H9 (cell line): ENCODE data around the gene CHRNA4. TPM values are rescaled to one million over a fixed set of nuclear protein-coding genes. Genes with fewer than 3 reads are reported as not detected.

ENCODE experiments used
- DNase-seq: peaks from one replicate; pipeline ENCODE4 v3.0.0-alpha.2; 2017
- H2AFZ ChIP-seq: one replicate; pipeline ENCODE4 v1.6.1; 2013; ENCODE audit warnings: mild to moderate bottlenecking, low read length, control low read depth, moderate library complexity
- H2AK5ac ChIP-seq: 2 replicates; pipeline ENCODE4 v1.6.1; 2013; ENCODE audit warnings: low read length, control low read depth, mixed read lengths; ENCODE audit not compliant: insufficient read length
- H2BK120ac ChIP-seq: one replicate; pipeline ENCODE4 v1.6.1; 2013; ENCODE audit warnings: low read depth, mild to moderate bottlenecking, low read length, control low read depth, inconsistent platforms; ENCODE audit not compliant: poor library complexity, severe bottlenecking
- H2BK12ac ChIP-seq: 2 replicates; pipeline ENCODE4 v1.6.1; 2013; ENCODE audit warnings: low read length, control low read depth, mixed read lengths, low read depth; ENCODE audit not compliant: insufficient read length
- H2BK15ac ChIP-seq: 2 replicates; pipeline ENCODE4 v1.6.1; 2013; ENCODE audit warnings: low read depth, low read length, control low read depth
- H2BK20ac ChIP-seq: one replicate; pipeline ENCODE4 v1.6.1; 2013; ENCODE audit warnings: low read depth, mild to moderate bottlenecking, low read length, control low read depth, inconsistent platforms; ENCODE audit not compliant: poor library complexity, severe bottlenecking
- H2BK5ac ChIP-seq: 2 replicates; pipeline ENCODE4 v1.6.1; 2013; ENCODE audit warnings: low read length, control low read depth, mixed read lengths; ENCODE audit not compliant: insufficient read length
- H3K14ac ChIP-seq: 2 replicates; pipeline ENCODE4 v1.6.1; 2013; ENCODE audit warnings: low read length, control low read depth; ENCODE audit not compliant: insufficient read depth
- H3K18ac ChIP-seq: 2 replicates; pipeline ENCODE4 v1.6.1; 2013; ENCODE audit warnings: low read depth, mild to moderate bottlenecking, mixed read lengths, low read length, control low read depth; ENCODE audit not compliant: insufficient read length
- H3K23ac ChIP-seq: 2 replicates; pipeline ENCODE4 v1.6.1; 2013; ENCODE audit warnings: low read length, control low read depth, mixed read lengths, low read depth; ENCODE audit not compliant: insufficient read length
- H3K23me2 ChIP-seq: 2 replicates; pipeline ENCODE4 v1.6.1; 2013; ENCODE audit warnings: low read depth, mild to moderate bottlenecking, mixed read lengths, low read length, control low read depth; ENCODE audit not compliant: insufficient read length, poor library complexity, severe bottlenecking
- H3K27ac ChIP-seq: 2 replicates; pipeline ENCODE4 v1.5.1; 2013; ENCODE audit warnings: low read length, control low read depth, mixed read lengths, low read depth; ENCODE audit not compliant: insufficient read length
- H3K27me3 ChIP-seq: 2 replicates; pipeline ENCODE4 v1.6.1; 2013; ENCODE audit warnings: low read length, control low read depth, inconsistent platforms; ENCODE audit not compliant: insufficient read depth
- H3K4ac ChIP-seq: 2 replicates; pipeline ENCODE4 v1.6.1; 2013; ENCODE audit warnings: low read depth, mild to moderate bottlenecking, control low read depth, inconsistent platforms, low read length, moderate library complexity
- H3K4me1 ChIP-seq: 2 replicates; pipeline ENCODE4 v1.6.1; 2013; ENCODE audit warnings: low read length, control low read depth, inconsistent platforms; ENCODE audit not compliant: insufficient read depth
- H3K4me2 ChIP-seq: 2 replicates; pipeline ENCODE4 v1.6.1; 2013; ENCODE audit warnings: low read length, control low read depth, mixed read lengths; ENCODE audit not compliant: insufficient read length, insufficient read depth
- H3K56ac ChIP-seq: 2 replicates; pipeline ENCODE4 v1.6.1; 2013; ENCODE audit warnings: low read depth, mild to moderate bottlenecking, mixed read lengths, low read length, control low read depth; ENCODE audit not compliant: insufficient read length
- H3K79me1 ChIP-seq: 2 replicates; pipeline ENCODE4 v1.6.1; 2013; ENCODE audit warnings: low read depth, mild to moderate bottlenecking, moderate library complexity, low read length, control low read depth, inconsistent platforms; ENCODE audit not compliant: insufficient read depth, poor library complexity, severe bottlenecking
- H3K79me2 ChIP-seq: 2 replicates; pipeline ENCODE4 v1.6.1; 2013; ENCODE audit warnings: low read length, control low read depth, inconsistent platforms; ENCODE audit not compliant: insufficient read depth
- H3K9ac ChIP-seq: 2 replicates; pipeline ENCODE4 v1.6.1; 2013; ENCODE audit warnings: low read length, control low read depth, mixed read lengths; ENCODE audit not compliant: insufficient read length; ENCODE audit errors: extremely low read depth
- H3K9me3 ChIP-seq: one replicate; pipeline ENCODE4 v1.6.1; 2013; ENCODE audit warnings: low read depth, low read length, inconsistent platforms; ENCODE audit not compliant: control insufficient read depth
- H3T11ph ChIP-seq: one replicate; pipeline ENCODE4 v1.6.1; 2013; ENCODE audit warnings: mild to moderate bottlenecking, low read length, control low read depth, inconsistent platforms
- H4K20me1 ChIP-seq: one replicate; pipeline ENCODE4 v1.6.1; 2013; ENCODE audit not compliant: control insufficient read depth, insufficient read length, insufficient read depth
- H4K5ac ChIP-seq: 2 replicates; pipeline ENCODE4 v1.6.1; 2013; ENCODE audit warnings: low read depth, mild to moderate bottlenecking, mixed read lengths, low read length, control low read depth; ENCODE audit not compliant: insufficient read length
- H4K8ac ChIP-seq: replicated peaks from 2 replicates; pipeline ENCODE4 v1.6.1; 2013; ENCODE audit warnings: low read length, control low read depth, mixed read lengths, low read depth; ENCODE audit not compliant: insufficient read length
- H4K91ac ChIP-seq: 2 replicates; pipeline ENCODE4 v1.6.1; 2013; ENCODE audit warnings: low read depth, mild to moderate bottlenecking, moderate library complexity, mixed read lengths, low read length, control low read depth; ENCODE audit not compliant: insufficient read length
- H3K27ac Mint-ChIP-seq, 3 experiments: 2 replicates in 2 of 3; 3 replicates in 1 of 3; pipeline ENCODE4 v1.8.0; 2020 to 2021; ENCODE audit warnings: mixed read lengths in 3 of 3, mild to moderate bottlenecking in 1 of 3, moderate library complexity in 1 of 3
- H3K27me3 Mint-ChIP-seq: 2 replicates; pipeline ENCODE4 v1.8.0; 2021; ENCODE audit warnings: low read depth, mild to moderate bottlenecking, moderate library complexity, mixed read lengths
- H3K36me3 Mint-ChIP-seq, 3 experiments: 2 replicates in 2 of 3; 3 replicates in 1 of 3; pipeline ENCODE4 v1.8.0; 2020 to 2021; ENCODE audit warnings: low read depth in 3 of 3, mixed read lengths in 3 of 3; ENCODE audit not compliant: insufficient read depth in 1 of 3
- H3K4me1 Mint-ChIP-seq, 2 experiments: 2 replicates each; pipeline ENCODE4 v1.8.0; 2020; ENCODE audit warnings: mixed read lengths in 2 of 2
- H3K4me3 Mint-ChIP-seq, 2 experiments: 2 replicates in 1 of 2; 3 replicates in 1 of 2; pipeline ENCODE4 v1.8.0; 2020 to 2021; ENCODE audit warnings: mild to moderate bottlenecking in 2 of 2, mixed read lengths in 2 of 2, moderate library complexity in 1 of 2
- H3K9me3 Mint-ChIP-seq, 2 experiments: 2 replicates in 1 of 2; 3 replicates in 1 of 2; pipeline ENCODE4 v1.8.0; 2020; ENCODE audit warnings: mild to moderate bottlenecking in 2 of 2, mixed read lengths in 2 of 2, moderate library complexity in 1 of 2
- CTCF ChIP-seq: fragments of 200-600 bp; sonication (generic); conservative IDR thresholded peaks from 3 replicates; pipeline ENCODE4 v1.8.0; 2021; ENCODE audit warnings: antibody characterized with exemption, mild to moderate bottlenecking
- WGBS: extraction: QIAGEN DNeasy Blood & Tissue Kit; methylation state at CpG from one replicate; pipeline ENCODE4 v1.1.7; 2013; ENCODE audit warnings: missing lambda C conversion rate, low lambda C conversion rate, mixed read lengths; ENCODE audit not compliant: insufficient read length; ENCODE audit errors: extremely low coverage; 5-methylcytosine and 5-hydroxymethylcytosine counted together
- total RNA-seq: library from RNA; stranded (reverse); gene quantifications from 2 replicates; pipeline ENCODE4 v1.2.1, GENCODE V29; 2021

Gene CHRNA4
- total RNA-seq, 1 experiment from 2014 or later, result 2.5 TPM

GRCh38 chr20:63356931-63357879 is 3.9 kb downstream of the CHRNA4 start:
- no peaks in the 10 kb centered on the region for H3K9me3 Mint-ChIP-seq
- Histone ChIP-seq H4K8ac (no peak overlapping the region), H2BK5ac (no peak overlapping the region), H2AK5ac (no peak overlapping the region), H3T11ph (no peak overlapping the region), H3K27me3 (no peaks in the 10 kb centered on the region; the same call in 1 of the 2 replicates), H3K4me1 (no peaks in the 10 kb centered on the region), H2BK12ac (no peak overlapping the region), H3K14ac (no peak overlapping the region), H3K79me2 (no peaks in the 10 kb centered on the region), H4K5ac (no peak overlapping the region), H4K20me1 (no peaks in the 10 kb centered on the region), H2BK20ac (no peak overlapping the region), H3K23me2 (peaks cover 6% of the 10 kb centered on the region), H3K4ac (no peak overlapping the region), H2BK15ac (no peak overlapping the region), H3K9me3 (no peaks in the 10 kb centered on the region), H2AFZ (no peak overlapping the region), H3K27ac (no peak overlapping the region), H3K79me1 (no peaks in the 10 kb centered on the region), H3K18ac (no peak overlapping the region), H2BK120ac (no peak overlapping the region), H3K4me2 (no peak overlapping the region), H3K56ac (no peak overlapping the region), H3K23ac (no peak overlapping the region), H3K9ac (no peak overlapping the region), H4K91ac (no peak overlapping the region)
- H3K36me3 Mint-ChIP-seq, result no peaks in the 10 kb centered on the region
- H3K27me3 Mint-ChIP-seq, result peaks cover 28% of the 10 kb centered on the region
- peaks cover 6 to 11% of the 10 kb centered on the region in 2 experiments for H3K4me1 Mint-ChIP-seq
- no peak for TF ChIP-seq CTCF
- H3K27ac Mint-ChIP-seq, result no peak overlapping the region
- no CpG with 5 or more reads among the region's 30 CpGs for WGBS
- no peak overlapping the region for H3K4me3 Mint-ChIP-seq
- DNase-seq, result no peak
